Duodenal mucosa (tissue), 2 donors: ENCODE measurements around the gene TBL2.
"Not testable (repeated sequence)": the region's sequence is repeated elsewhere in the genome, so short reads cannot be mapped to it uniquely, and the experiment has no call there.

Source experiments
- H3K27ac ChIP-seq: one replicate; pipeline ENCODE4 v1.7.0; 2013; ENCODE audit warnings: low read depth, low read length
- H3K27me3 ChIP-seq, 2 donors: one replicate each; pipeline ENCODE4 v1.7.0; 2013; ENCODE audit warnings: low read length in 2 of 2, control low read depth in 1 of 2; ENCODE audit not compliant: insufficient read depth in 2 of 2, control insufficient read depth in 1 of 2
- H3K36me3 ChIP-seq, 2 donors: one replicate each; pipeline ENCODE4 v1.7.0; 2013; ENCODE audit warnings: low read length in 2 of 2, control low read depth in 1 of 2; ENCODE audit not compliant: insufficient read depth in 2 of 2, control insufficient read depth in 1 of 2
- H3K4me1 ChIP-seq, 2 donors: one replicate each; pipeline ENCODE4 v1.7.0; 2013; ENCODE audit warnings: low read length in 2 of 2, control low read depth in 1 of 2; ENCODE audit not compliant: insufficient read depth in 2 of 2, control insufficient read depth in 1 of 2
- H3K4me3 ChIP-seq, 2 donors: one replicate each; pipeline ENCODE4 v1.7.0; 2013; ENCODE audit warnings: low read length in 2 of 2, low read depth in 1 of 2
- H3K9ac ChIP-seq, 2 donors: one replicate each; pipeline ENCODE4 v1.7.0; 2013; ENCODE audit warnings: low read length in 2 of 2, low read depth in 1 of 2
- H3K9me3 ChIP-seq, 2 donors: one replicate each; pipeline ENCODE4 v1.7.0; 2013; ENCODE audit warnings: low read length in 2 of 2, control low read depth in 1 of 2; ENCODE audit not compliant: control insufficient read depth in 1 of 2

Gene TBL2

DNA sequence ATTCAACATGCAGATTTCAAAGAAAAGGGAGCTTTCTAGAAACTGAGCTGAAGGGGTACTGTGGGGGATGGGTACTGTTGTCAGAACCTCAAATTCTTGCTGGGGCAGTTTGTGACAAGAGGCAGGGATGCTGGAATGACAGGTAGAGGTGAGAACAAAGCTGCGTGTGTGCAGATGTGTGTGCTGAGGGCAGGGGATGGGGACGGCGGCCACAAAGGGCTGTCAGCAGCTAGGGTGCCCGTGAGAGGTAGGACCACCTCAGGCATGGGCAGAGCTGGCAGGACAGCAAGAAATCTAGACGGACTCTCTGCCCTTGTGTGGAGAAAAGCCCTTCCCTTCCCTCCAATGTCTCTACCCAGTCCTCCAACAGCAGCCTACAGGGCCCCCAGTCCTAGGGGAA is 41.9 kb downstream of the TBL2 start:
- no peak overlapping the region for H3K9ac ChIP-seq
- H3K36me3 ChIP-seq: peaks cover 22 to 60% of the 10 kb centered on the region in 2 donors
- no peaks in the 10 kb centered on the region for H3K4me1 ChIP-seq
- no peak overlapping the region for H3K4me3 ChIP-seq
- no peak overlapping the region for H3K27ac ChIP-seq
- no peaks in the 10 kb centered on the region for H3K9me3 ChIP-seq
- no peaks in the 10 kb centered on the region for H3K27me3 ChIP-seq

DNA sequence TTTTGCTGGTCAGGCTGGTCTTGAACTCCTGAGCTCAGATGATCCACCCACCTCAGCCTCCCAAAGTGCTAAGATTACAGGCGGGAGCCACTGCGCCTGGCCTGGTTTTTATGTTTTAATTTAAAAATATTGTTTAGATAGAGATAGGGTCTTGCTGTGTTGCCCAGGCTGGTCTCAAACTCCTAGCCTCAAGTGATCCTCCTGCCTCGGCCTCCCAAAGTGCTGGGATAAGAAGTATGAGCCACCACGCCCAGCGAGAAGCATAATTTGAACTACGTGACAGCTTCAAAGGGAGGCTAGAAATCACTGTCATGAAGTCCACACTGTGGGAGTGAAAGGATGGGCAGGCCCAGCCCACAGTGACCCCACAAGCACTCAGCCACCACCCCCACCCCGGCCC is 42.5 kb downstream of the TBL2 start:
- not testable (repeated sequence) for H3K9ac ChIP-seq, H3K4me3 ChIP-seq, H3K4me1 ChIP-seq, H3K27ac ChIP-seq, H3K9me3 ChIP-seq, H3K27me3 ChIP-seq
- H3K36me3 ChIP-seq: peaks cover 22 to 56% of the 10 kb centered on the region in 2 donors

GRCh38 chr7:73533742-73534141 is 44.6 kb downstream of the TBL2 start:
- Histone ChIP-seq H3K36me3 (peaks cover 13 to 38% of the 10 kb centered on the region in 2 donors), H3K27me3 (no peaks in the 10 kb centered on the region), H3K9me3 (no peaks in the 10 kb centered on the region), H3K27ac (no peak overlapping the region), H3K4me1 (no peaks in the 10 kb centered on the region), H3K4me3 (no peak overlapping the region), H3K9ac (no peak overlapping the region)

- no peak overlapping the region for H3K4me3 ChIP-seq
- H3K27ac ChIP-seq: no peak overlapping the region
- no peaks in the 10 kb centered on the region for H3K9me3 ChIP-seq
- H3K36me3 ChIP-seq: peaks cover 8 to 24% of the 10 kb centered on the region in 2 donors
- H3K4me1 ChIP-seq: peaks cover 0 to 1% of the 10 kb centered on the region in 2 donors
- no peak overlapping the region for H3K9ac ChIP-seq
- no peaks in the 10 kb centered on the region for H3K27me3 ChIP-seq
Measured at GRCh38 chr7:73532224-73532623, 46.2 kb downstream of the TBL2 start.

DNA sequence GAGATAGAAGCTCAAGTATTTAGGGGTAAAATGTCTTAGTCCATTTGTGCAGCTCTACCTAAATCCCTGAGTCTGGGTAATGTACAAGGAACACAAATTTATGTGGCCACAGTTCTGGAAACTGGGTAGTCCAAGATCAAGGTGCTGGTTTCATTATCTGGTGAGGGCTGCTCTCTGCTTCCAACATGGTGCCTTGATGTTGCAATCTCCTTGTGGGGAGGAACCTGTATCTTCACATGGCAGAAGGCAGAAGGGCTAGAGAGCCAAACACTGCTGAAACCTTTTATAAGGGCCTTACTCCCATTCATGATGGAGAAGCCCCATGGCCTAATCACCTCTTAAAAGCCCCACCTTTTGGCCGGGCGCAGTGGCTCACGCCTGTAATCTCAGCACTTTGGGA is 47.6 kb downstream of the TBL2 start:
- H3K4me1 ChIP-seq: peaks cover 0 to 7% of the 10 kb centered on the region in 2 donors
- no peaks in the 10 kb centered on the region for H3K27me3 ChIP-seq
- no peak overlapping the region for H3K4me3 ChIP-seq

DNA sequence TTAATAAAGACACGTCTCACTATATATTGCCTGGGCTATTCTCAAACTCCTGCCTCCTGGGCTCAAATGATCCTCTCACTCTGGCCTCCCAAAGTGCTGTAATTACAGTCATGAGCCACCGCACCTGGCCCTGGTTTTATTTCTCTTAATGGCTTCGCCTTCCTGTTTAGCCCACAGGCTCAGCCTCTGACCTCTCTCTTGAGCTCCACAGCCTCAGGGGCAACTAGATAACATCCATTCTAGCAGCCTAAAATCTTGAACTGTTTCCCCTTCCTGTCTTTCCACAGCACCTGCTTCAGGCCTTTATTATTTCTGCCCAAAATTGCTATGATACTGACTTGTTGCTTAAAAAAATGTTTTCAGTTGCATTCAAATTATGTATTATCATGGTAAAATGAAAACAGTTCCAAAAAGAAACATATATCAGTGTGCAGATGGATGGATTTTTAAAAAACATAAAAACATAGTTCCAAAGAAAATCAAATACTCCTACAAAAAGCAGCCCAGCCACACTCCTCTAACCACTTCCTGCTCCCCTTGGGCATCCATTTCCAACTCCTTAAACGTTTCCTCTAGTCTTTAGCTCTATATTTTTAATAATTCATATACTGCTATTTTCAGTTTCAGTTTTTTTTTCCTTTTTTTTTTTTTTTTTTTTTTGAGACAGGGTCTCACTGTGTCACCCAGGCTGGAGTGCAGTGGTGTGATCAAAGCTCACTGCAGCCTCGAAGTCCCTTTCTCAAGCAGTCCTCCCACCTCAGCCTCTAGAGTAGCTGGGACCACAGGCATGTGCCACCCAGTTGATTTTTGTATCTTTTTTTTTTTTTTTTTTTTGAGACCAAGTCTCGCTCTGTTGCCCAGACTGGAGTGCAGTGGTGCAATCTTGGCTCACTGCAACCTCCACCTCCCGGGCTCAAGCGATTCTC is 51.2 kb downstream of the TBL2 start:
- Histone ChIP-seq H3K27me3 (no peaks in the 10 kb centered on the region), H3K9me3 (no peaks in the 10 kb centered on the region), H3K4me3 (no peak overlapping the region), H3K9ac (no peak overlapping the region), H3K36me3 (no peaks in the 10 kb centered on the region), H3K4me1 (peaks cover 0 to 10% of the 10 kb centered on the region in 2 donors), H3K27ac (no peak overlapping the region)

More for the DNA sequence above, 47.6 kb downstream of the TBL2 start:
- H3K27ac ChIP-seq: no peak overlapping the region
- no peak overlapping the region for H3K9ac ChIP-seq
- H3K9me3 ChIP-seq: no peaks in the 10 kb centered on the region
- peaks cover 0 to 10% of the 10 kb centered on the region in 2 donors for H3K36me3 ChIP-seq

- H3K9ac ChIP-seq, H3K27me3 ChIP-seq, H3K36me3 ChIP-seq, H3K27ac ChIP-seq, H3K4me3 ChIP-seq, H3K9me3 ChIP-seq: not testable (repeated sequence)
- H3K4me1 ChIP-seq: peaks cover 0 to 10% of the 10 kb centered on the region in 2 donors
Measured at GRCh38 chr7:73526158-73526494, 52.3 kb downstream of the TBL2 start.

DNA sequence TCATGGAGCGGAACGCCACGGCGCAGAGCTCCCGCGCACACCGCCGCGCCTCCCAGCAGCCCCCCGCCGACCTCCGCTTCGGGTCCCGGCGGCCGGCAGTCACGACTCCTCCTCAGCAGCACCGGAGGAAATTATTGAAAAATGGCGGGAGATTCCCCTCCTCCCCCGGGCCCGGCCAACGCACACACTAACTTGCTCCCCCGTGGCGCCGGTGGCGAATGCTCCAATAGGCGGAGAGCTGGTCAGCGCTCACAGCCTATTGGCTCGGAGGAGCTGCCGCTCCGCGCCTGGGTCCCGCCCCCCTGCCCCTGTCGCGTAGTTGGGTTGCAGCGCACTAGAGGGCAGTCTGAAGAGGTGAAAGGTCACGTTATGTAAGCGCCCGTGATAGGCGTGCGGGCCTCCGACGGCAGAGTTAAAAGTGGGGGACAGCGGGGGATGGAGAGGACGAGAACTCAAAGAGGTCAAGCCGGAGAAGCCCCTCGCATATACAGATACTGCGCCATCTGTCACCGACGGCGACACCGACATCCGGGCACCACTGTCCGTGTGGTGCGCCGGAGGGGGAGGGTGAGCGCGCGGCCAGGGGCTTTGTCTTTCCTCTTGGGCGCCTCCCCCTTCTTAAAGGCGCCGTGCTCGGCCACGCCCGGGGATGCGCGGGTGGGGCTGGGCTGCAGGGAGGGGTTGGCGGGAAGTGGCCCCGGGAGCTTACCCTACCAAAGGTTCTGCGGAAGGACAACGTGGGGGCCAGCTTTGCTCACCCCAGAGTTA is 56.1 kb downstream of the TBL2 start, which contains the start of gene BAZ1B:
BAZ1B (minus strand) TSS at position 189 of the 768 bp plus-strand sequence. CDS start 360 bp downstream, outside the sequence.
- H3K9me3 ChIP-seq: no peaks in the 10 kb centered on the region
- H3K4me1 ChIP-seq: peaks cover 24 to 29% of the 10 kb centered on the region in 2 donors

GRCh38 chr7:73521636-73522104 is 56.7 kb downstream of the TBL2 start:
- H3K4me1 ChIP-seq: peaks cover 24% of the 10 kb centered on the region in 2 donors
- peak overlapping the region; percentile 61 to 74 for H3K9ac ChIP-seq

More for the DNA sequence above, 56.1 kb downstream of the TBL2 start, which contains the start of gene BAZ1B:
- Histone ChIP-seq H3K27ac (peak within 1 kb of the TSS; percentile 92), H3K36me3 (peaks cover 0 to 3% of the 10 kb centered on the region in 2 donors), H3K9ac (peak within 1 kb of the TSS; percentile 61 to 88), H3K4me3 (peak within 1 kb of the TSS; percentile 82 to 91), H3K27me3 (no peaks in the 10 kb centered on the region)

More at GRCh38 chr7:73521636-73522104, 56.7 kb downstream of the TBL2 start:
- no peaks in the 10 kb centered on the region for H3K27me3 ChIP-seq
- H3K9me3 ChIP-seq: no peaks in the 10 kb centered on the region
- H3K4me3 ChIP-seq: peak overlapping the region; percentile 82 to 91
- H3K36me3 ChIP-seq: peaks cover 0 to 3% of the 10 kb centered on the region in 2 donors
- H3K27ac ChIP-seq: peak overlapping the region; percentile 92
